Cardiac fibroblast (primary cell): ENCODE results near the gene LMNB1.
"Not testable (repeated sequence)": the region's sequence is repeated elsewhere in the genome, so short reads cannot be mapped to it uniquely, and the experiment has no call there.

Source experiments
- DNase-seq, 2 donors: peaks; one replicate each; pipeline versions ENCODE4 v3.0.0 to v3.0.0-alpha.2; 2010; ENCODE audit warnings: low read depth in 2 of 2
- H3K4me3 ChIP-seq, 2 donors: replicated peaks in 1 of 2; 1 replicate in 1 of 2; 2 replicates in 1 of 2; pipeline ENCODE4 v1.5.1; 2011; ENCODE audit warnings: low read depth in 2 of 2, low read length in 2 of 2, mild to moderate bottlenecking in 2 of 2, moderate library complexity in 1 of 2
- TF ChIP-seq, protein P1 (sequence below): IDR thresholded peaks from one replicate; pipeline ENCODE4 v1.5.1; 2011; ENCODE audit warnings: low read depth, mild to moderate bottlenecking, low read length, inconsistent platforms

LMNB1 gene

DNA sequence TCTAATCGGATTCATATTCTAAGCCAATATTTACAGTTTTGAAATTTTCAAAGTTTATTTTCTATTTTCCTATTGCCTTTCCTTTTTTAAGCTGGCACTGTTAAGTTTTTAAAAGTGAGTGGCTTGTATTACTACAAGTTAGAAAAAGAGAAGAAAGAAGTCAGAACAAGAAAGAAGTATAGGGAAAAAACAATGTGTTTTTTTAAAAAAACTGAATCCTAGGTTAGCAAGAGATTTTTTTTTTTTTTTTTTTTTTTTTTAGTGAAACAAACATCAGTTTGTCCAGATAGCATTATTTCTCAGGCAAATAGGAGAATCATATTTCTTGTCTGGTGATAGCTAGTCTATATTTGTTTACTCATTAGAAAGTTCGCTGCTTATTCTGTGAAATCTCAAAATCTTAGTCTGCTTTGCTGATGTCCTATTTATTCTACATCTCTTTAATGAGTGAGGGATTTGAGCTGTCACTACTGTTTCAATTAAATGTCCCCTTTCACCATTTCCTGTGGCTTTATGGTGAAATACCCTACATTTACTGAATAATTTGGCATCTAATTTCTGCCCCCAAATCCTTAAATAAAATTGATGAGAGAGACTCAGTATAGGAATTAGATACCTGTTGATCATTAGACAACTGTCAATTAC, 19.1 kb upstream of the LMNB1 start:
- DNase-seq, result no peak
- H3K4me3 ChIP-seq, result no peak overlapping the region
- TF ChIP-seq, protein P1, sequence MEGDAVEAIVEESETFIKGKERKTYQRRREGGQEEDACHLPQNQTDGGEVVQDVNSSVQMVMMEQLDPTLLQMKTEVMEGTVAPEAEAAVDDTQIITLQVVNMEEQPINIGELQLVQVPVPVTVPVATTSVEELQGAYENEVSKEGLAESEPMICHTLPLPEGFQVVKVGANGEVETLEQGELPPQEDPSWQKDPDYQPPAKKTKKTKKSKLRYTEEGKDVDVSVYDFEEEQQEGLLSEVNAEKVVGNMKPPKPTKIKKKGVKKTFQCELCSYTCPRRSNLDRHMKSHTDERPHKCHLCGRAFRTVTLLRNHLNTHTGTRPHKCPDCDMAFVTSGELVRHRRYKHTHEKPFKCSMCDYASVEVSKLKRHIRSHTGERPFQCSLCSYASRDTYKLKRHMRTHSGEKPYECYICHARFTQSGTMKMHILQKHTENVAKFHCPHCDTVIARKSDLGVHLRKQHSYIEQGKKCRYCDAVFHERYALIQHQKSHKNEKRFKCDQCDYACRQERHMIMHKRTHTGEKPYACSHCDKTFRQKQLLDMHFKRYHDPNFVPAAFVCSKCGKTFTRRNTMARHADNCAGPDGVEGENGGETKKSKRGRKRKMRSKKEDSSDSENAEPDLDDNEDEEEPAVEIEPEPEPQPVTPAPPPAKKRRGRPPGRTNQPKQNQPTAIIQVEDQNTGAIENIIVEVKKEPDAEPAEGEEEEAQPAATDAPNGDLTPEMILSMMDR, result no peak

DNA sequence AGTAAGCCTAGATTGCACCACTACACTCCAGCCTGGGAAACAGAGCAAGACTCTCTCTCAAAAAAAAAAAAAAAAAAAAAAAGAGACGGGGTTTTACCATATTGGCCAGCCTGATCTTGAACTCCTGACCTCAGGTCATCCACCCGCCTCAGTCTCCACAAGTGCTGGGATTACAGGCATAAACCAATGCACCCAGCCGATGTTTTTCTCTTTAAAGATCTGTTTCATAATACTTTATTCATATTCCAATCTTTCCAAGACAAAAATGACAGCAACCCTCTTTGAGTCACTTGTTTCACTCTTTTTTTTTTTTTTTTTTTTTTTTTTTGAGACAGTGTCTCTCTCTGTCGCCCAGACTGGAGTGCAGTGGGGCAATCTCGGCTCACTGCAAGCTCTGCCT, 13.6 kb upstream of the LMNB1 start:
- no peak for DNase-seq
- TF ChIP-seq, protein P1, result no peak
- H3K4me3 ChIP-seq, result no peak overlapping the region

DNA sequence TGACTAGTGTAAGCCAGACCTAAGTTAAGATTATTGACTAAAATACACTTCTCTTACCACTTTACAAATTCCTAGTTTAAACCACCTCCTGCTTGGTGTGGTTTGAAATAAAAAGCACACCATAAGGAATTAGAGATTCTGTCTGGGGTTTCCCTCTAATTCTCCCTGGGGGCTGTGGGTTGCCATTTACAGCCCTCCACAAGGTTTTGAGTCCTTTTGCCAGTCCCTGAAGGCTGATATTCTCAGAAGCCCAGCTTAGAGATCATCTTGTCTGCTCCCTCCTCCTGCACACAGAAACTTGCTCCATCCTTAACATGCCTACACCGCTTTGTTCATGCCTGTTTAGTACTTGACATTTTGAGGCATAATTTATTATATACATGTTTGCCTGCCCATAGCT, 7.2 kb upstream of the LMNB1 start:
- DNase-seq, result no peak

DNA sequence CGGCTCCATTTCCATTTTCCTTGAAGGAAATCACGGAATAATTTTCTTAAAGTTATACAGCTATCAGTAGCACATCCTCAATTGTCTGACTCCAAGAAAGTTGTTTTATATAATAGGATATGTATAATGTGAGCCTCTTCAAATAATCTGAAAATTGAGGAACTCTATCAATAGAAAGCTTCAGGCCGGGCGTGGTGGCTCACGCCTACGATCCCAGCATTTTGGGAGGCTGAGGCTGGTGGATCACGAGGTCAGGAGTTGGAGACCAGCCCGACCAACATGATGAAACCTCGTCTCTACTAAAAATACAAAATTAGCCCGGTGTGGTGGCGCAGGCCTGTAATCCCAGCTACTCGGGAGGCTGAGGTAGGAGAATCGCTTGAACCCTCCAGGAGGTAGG, 3.4 kb upstream of the LMNB1 start:
- not testable (repeated sequence) for DNase-seq, H3K4me3 ChIP-seq

More for the DNA sequence above, 7.2 kb upstream of the LMNB1 start:
- TF ChIP-seq, protein P1, result no peak
- H3K4me3 ChIP-seq, result no peak overlapping the region

DNA sequence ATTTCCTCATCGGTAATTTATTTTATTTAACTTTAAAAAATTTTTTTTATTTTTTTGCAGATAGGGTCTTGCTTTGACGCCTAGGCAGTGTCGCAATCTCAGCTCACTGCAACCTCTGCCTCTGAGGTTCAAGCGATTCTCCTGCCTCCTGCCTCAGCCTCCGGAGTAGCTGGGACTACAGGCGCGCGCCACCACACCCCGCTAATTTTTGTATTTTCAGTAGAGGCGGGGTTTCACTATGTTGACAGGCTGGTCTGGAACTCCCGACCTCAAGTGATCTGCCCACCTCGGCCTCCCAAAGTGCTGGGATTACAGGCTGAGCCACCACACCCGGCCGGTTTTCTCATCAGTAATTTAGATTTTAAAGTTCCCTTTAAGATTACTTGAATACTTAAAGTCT, 2.3 kb upstream of the LMNB1 start:
- not testable (repeated sequence) for DNase-seq, H3K4me3 ChIP-seq

DNA sequence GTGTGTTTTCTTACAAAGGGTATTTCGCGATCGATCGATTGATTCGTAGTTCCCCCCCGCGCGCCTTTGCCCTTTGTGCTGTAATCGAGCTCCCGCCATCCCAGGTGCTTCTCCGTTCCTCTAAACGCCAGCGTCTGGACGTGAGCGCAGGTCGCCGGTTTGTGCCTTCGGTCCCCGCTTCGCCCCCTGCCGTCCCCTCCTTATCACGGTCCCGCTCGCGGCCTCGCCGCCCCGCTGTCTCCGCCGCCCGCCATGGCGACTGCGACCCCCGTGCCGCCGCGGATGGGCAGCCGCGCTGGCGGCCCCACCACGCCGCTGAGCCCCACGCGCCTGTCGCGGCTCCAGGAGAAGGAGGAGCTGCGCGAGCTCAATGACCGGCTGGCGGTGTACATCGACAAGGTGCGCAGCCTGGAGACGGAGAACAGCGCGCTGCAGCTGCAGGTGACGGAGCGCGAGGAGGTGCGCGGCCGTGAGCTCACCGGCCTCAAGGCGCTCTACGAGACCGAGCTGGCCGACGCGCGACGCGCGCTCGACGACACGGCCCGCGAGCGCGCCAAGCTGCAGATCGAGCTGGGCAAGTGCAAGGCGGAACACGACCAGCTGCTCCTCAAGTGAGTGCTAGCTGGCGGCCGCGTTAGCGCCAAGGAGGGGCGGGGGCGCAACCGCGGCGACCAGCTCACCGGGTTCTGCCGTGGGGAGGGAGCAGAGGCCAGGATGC, 480 bp downstream of the LMNB1 start:
- peak; percentile 63 to 68 for DNase-seq
- H3K4me3 ChIP-seq, result peak overlapping the region; percentile 86 to 97
- TF ChIP-seq, protein P1, result no peak

DNA sequence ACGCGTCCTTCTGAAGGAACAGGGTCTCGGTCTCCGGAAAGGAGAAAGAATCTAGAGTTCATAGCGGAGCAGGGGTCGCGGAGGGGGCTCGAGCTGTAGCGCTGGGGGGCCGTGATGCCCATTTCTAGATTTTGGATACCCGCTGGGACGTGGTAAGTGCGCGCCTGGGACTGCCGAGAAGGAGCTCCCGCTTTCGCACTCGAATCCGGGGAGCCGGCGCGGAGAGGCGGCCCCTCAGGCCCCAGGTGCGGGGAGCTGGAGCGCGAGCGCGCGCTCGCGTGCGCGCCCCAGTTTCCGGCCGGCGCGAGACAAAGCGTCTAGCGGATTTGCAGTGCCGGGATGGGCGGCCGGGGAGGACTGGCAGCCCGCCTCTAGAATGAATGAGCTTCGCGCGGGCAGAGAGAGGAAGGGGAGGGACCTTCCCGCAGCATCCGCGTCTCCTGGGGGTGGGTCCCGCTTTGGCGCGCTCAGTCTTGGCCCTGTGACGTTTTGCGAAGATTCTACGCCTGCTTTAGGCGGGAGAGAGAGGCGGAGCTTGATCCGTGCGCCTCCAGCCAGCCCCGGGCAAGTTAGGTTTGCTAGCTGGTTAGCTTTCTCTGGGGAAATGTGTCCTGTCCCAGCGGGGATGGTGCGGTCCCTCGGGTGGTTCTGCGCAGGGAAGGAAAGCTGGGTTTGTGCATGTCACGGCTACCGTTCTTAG, 1.2 kb downstream of the LMNB1 start:
- TF ChIP-seq, protein P1, result no peak
- peak overlapping the region; percentile 86 to 97 for H3K4me3 ChIP-seq
- peak; percentile 96 to 97 for DNase-seq
